GM12878 (cell line): ENCODE results near the gene EFHC1.
A peak's percentile ranks its signal among the peaks of the same experiment; 100 is the strongest.

Experiments
- CTCF ChIP-seq, 3 experiments: IDR thresholded peaks in 2 of 3; conservative IDR thresholded peaks in 1 of 3; 2 replicates each; pipeline ENCODE4 v1.5.1; 2011; ENCODE audit warnings: low read depth in 3 of 3, low read length in 3 of 3, mild to moderate bottlenecking in 3 of 3, control low read depth in 2 of 3, moderate library complexity in 2 of 3, inconsistent platforms in 1 of 3, mixed read lengths in 1 of 3; ENCODE audit not compliant: control insufficient read depth in 2 of 3, insufficient read depth in 1 of 3; ENCODE audit errors: extremely low read depth in 1 of 3
- EGR1 ChIP-seq, 2 experiments: IDR thresholded peaks; 1 replicate in 1 of 2; 2 replicates in 1 of 2; pipeline ENCODE4 v1.6.1; 2011 to 2012; ENCODE audit warnings: low read depth in 2 of 2, low read length in 2 of 2, borderline replicate concordance in 1 of 2, mild to moderate bottlenecking in 1 of 2, moderate library complexity in 1 of 2
- ELK1 ChIP-seq: IDR thresholded peaks from 2 replicates; pipeline ENCODE4 v1.6.1; 2012; ENCODE audit warnings: low read depth, low read length, improper control_type of control experiment
- EP300 ChIP-seq, 2 experiments: fragments of 150-350 bp in 1 of 2; IDR thresholded peaks; 2 replicates each; pipeline ENCODE4 v1.6.1; 2011 to 2012; ENCODE audit warnings: low read depth in 2 of 2, low read length in 2 of 2, borderline replicate concordance in 1 of 2, improper control_type of control experiment in 1 of 2, inconsistent platforms in 1 of 2; ENCODE audit not compliant: control insufficient read depth in 1 of 2
- MTA2 ChIP-seq: fragments of 450-650 bp; IDR thresholded peaks from 2 replicates; pipeline ENCODE4 v1.6.1; 2016; ENCODE audit warnings: low read depth, mild to moderate bottlenecking, moderate library complexity
- NR2C2 ChIP-seq: IDR thresholded peaks from 2 replicates; pipeline ENCODE4 v1.6.1; 2011; ENCODE audit warnings: borderline replicate concordance, low read depth; ENCODE audit not compliant: control insufficient read depth, insufficient read length
- POLR2A ChIP-seq: IDR thresholded peaks from 2 replicates; pipeline ENCODE4 v1.6.1; 2011; ENCODE audit warnings: low read depth, mild to moderate bottlenecking, low read length

DNA sequence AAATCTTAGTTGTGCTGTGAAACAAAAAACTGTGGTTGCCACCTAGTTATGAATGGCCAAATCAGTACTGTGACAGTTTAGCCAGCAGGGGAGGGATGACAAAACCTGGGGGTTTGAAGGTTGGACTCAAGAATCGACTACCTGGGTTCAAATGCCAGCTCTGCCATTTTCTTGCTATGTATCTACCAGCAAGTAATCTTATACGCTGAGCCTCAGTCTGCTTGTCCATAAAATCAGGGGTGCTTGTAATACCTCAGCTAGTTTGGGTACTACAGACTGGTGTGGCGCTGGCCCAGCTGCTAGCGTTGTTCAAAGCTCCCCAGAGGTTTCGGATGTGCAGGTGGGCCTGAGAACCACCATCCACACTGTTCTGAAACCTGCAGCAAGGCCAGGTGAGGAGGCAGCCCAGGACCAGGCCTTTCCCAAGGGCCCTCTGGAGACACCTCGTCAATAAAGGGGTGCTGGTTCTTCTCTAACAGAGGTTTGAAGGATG is 116.3 kb downstream of the EFHC1 start:
- TF ChIP-seq ELK1, result no peak
- peak in 2 of 3 experiments; percentile 24 to 37; a peak in 2 of 6 replicates for TF ChIP-seq CTCF (IDR thresholded peaks at IDR 0.05 in 2 of 3, conservative IDR thresholded peaks at IDR 0.05 in 1 of 3; ENCODE audit: control insufficient read depth in 2 of 3, extremely low read depth in 1 of 3, insufficient read depth in 1 of 3, low read depth in 3 of 3, low read length in 3 of 3)
- no peak for TF ChIP-seq NR2C2
- TF ChIP-seq EGR1 (IDR thresholded peaks at IDR 0.05; ENCODE audit: borderline replicate concordance in 1 of 2, low read depth in 2 of 2, low read length in 2 of 2), result no peak
- no peak for TF ChIP-seq MTA2
- 0 out of 4 replicates have a peak, but pooled peaks of 1 of the 2 experiments have one; percentile 7 for TF ChIP-seq EP300 (IDR thresholded peaks at IDR 0.05; ENCODE audit: borderline replicate concordance in 1 of 2, control insufficient read depth in 1 of 2, low read depth in 2 of 2, low read length in 2 of 2)
- TF ChIP-seq POLR2A, result no peak
